ENCODE measurements around the gene PEX7. TPM values are rescaled to one million over a fixed set of nuclear protein-coding genes. Genes with fewer than 3 reads are reported as not detected.

Gene PEX7
- total and polyA plus RNA-seq, 2 experiments from 2014 or later: 11.8 to 13.5 TPM

DNA sequence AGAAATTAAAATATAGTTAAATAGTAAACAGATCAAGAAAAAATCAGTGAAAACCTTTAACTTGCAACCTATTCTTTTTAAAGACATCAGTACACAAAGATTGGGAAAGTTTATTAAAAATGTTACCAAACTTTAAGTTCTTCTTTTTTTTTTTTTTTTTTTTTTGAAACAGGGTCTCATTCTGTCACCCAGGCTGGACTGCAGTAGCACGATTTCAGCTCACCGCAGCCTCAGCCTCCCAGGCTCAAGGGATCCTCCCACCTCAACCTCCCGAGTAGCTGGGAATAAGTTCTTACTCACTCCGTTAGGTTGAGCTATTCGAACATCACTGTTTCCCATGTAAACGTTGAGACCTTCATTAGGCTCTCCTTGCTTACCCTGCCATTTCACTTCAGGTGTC is 35.7 kb upstream of the PEX7 start:
- H3K36me3 Mint-ChIP-seq (ENCODE audit: low read depth): no peaks in the 10 kb centered on the region; the same call in 2 of the 3 replicates
- no peaks in the 10 kb centered on the region for H3K36me3 ChIP-seq (ENCODE audit: insufficient read depth)
- H3K27me3 ChIP-seq (ENCODE audit: insufficient read depth): peaks cover 25% of the 10 kb centered on the region
- H2AFZ ChIP-seq: no peak overlapping the region
- no peaks in the 10 kb centered on the region; the same call in 2 of the 3 replicates for H3K9me3 Mint-ChIP-seq
- peaks cover 17% of the 10 kb centered on the region for H3K27me3 Mint-ChIP-seq (ENCODE audit: insufficient read depth, low read depth, poor library complexity)
- H3K4me3 ChIP-seq: no peak overlapping the region
- no peak overlapping the region for H3K27ac ChIP-seq (ENCODE audit: low read depth)
- H3K79me2 ChIP-seq (replicated peaks; ENCODE audit: insufficient read depth): no peaks in the 10 kb centered on the region
- peaks cover 8% of the 10 kb centered on the region; the same call in 1 of the 3 replicates for H3K4me1 Mint-ChIP-seq
- no peak overlapping the region for H3K4me2 ChIP-seq
- ATAC-seq: no peak
- 0 out of 2 replicates have a peak, but pooled peaks cover 6% of the 10 kb centered on the region for H3K4me1 ChIP-seq (ENCODE audit: insufficient read depth)
- no peaks in the 10 kb centered on the region for H3F3A ChIP-seq (replicated peaks; ENCODE audit: low read depth)
- H3K4me3 Mint-ChIP-seq: no peak overlapping the region
- no peaks in the 10 kb centered on the region for H3K9me2 ChIP-seq (ENCODE audit: insufficient read depth)
- no peak for DNase-seq (ENCODE audit: low spot score)
- TF ChIP-seq, protein P1, sequence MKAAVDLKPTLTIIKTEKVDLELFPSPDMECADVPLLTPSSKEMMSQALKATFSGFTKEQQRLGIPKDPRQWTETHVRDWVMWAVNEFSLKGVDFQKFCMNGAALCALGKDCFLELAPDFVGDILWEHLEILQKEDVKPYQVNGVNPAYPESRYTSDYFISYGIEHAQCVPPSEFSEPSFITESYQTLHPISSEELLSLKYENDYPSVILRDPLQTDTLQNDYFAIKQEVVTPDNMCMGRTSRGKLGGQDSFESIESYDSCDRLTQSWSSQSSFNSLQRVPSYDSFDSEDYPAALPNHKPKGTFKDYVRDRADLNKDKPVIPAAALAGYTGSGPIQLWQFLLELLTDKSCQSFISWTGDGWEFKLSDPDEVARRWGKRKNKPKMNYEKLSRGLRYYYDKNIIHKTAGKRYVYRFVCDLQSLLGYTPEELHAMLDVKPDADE (IDR thresholded peaks at IDR 0.05): no peak
- TF ChIP-seq, protein P2, sequence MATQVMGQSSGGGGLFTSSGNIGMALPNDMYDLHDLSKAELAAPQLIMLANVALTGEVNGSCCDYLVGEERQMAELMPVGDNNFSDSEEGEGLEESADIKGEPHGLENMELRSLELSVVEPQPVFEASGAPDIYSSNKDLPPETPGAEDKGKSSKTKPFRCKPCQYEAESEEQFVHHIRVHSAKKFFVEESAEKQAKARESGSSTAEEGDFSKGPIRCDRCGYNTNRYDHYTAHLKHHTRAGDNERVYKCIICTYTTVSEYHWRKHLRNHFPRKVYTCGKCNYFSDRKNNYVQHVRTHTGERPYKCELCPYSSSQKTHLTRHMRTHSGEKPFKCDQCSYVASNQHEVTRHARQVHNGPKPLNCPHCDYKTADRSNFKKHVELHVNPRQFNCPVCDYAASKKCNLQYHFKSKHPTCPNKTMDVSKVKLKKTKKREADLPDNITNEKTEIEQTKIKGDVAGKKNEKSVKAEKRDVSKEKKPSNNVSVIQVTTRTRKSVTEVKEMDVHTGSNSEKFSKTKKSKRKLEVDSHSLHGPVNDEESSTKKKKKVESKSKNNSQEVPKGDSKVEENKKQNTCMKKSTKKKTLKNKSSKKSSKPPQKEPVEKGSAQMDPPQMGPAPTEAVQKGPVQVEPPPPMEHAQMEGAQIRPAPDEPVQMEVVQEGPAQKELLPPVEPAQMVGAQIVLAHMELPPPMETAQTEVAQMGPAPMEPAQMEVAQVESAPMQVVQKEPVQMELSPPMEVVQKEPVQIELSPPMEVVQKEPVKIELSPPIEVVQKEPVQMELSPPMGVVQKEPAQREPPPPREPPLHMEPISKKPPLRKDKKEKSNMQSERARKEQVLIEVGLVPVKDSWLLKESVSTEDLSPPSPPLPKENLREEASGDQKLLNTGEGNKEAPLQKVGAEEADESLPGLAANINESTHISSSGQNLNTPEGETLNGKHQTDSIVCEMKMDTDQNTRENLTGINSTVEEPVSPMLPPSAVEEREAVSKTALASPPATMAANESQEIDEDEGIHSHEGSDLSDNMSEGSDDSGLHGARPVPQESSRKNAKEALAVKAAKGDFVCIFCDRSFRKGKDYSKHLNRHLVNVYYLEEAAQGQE (IDR thresholded peaks at IDR 0.05; ENCODE audit: unreplicated experiment): no peak
- no peak for TF ChIP-seq ZNF331 (CRISPR knock-in tag; IDR thresholded peaks at IDR 0.05; ENCODE audit: low read depth)
- TF ChIP-seq, protein P3, sequence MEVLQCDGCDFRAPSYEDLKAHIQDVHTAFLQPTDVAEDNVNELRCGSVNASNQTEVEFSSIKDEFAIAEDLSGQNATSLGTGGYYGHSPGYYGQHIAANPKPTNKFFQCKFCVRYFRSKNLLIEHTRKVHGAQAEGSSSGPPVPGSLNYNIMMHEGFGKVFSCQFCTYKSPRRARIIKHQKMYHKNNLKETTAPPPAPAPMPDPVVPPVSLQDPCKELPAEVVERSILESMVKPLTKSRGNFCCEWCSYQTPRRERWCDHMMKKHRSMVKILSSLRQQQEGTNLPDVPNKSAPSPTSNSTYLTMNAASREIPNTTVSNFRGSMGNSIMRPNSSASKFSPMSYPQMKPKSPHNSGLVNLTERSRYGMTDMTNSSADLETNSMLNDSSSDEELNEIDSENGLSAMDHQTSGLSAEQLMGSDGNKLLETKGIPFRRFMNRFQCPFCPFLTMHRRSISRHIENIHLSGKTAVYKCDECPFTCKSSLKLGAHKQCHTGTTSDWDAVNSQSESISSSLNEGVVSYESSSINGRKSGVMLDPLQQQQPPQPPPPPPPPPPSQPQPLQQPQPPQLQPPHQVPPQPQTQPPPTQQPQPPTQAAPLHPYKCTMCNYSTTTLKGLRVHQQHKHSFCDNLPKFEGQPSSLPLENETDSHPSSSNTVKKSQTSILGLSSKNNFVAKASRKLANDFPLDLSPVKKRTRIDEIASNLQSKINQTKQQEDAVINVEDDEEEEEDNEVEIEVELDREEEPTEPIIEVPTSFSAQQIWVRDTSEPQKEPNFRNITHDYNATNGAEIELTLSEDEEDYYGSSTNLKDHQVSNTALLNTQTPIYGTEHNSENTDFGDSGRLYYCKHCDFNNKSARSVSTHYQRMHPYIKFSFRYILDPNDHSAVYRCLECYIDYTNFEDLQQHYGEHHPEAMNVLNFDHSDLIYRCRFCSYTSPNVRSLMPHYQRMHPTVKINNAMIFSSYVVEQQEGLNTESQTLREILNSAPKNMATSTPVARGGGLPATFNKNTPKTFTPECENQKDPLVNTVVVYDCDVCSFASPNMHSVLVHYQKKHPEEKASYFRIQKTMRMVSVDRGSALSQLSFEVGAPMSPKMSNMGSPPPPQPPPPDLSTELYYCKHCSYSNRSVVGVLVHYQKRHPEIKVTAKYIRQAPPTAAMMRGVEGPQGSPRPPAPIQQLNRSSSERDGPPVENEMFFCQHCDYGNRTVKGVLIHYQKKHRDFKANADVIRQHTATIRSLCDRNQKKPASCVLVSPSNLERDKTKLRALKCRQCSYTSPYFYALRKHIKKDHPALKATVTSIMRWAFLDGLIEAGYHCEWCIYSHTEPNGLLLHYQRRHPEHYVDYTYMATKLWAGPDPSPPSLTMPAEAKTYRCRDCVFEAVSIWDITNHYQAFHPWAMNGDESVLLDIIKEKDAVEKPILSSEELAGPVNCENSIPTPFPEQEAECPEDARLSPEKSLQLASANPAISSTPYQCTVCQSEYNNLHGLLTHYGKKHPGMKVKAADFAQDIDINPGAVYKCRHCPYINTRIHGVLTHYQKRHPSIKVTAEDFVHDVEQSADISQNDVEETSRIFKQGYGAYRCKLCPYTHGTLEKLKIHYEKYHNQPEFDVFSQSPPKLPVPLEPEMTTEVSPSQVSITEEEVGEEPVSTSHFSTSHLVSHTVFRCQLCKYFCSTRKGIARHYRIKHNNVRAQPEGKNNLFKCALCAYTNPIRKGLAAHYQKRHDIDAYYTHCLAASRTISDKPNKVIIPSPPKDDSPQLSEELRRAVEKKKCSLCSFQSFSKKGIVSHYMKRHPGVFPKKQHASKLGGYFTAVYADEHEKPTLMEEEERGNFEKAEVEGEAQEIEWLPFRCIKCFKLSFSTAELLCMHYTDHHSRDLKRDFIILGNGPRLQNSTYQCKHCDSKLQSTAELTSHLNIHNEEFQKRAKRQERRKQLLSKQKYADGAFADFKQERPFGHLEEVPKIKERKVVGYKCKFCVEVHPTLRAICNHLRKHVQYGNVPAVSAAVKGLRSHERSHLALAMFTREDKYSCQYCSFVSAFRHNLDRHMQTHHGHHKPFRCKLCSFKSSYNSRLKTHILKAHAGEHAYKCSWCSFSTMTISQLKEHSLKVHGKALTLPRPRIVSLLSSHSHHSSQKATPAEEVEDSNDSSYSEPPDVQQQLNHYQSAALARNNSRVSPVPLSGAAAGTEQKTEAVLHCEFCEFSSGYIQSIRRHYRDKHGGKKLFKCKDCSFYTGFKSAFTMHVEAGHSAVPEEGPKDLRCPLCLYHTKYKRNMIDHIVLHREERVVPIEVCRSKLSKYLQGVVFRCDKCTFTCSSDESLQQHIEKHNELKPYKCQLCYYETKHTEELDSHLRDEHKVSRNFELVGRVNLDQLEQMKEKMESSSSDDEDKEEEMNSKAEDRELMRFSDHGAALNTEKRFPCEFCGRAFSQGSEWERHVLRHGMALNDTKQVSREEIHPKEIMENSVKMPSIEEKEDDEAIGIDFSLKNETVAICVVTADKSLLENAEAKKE (CRISPR knock-in tag; IDR thresholded peaks at IDR 0.05): no peak
- TF ChIP-seq, protein P4, sequence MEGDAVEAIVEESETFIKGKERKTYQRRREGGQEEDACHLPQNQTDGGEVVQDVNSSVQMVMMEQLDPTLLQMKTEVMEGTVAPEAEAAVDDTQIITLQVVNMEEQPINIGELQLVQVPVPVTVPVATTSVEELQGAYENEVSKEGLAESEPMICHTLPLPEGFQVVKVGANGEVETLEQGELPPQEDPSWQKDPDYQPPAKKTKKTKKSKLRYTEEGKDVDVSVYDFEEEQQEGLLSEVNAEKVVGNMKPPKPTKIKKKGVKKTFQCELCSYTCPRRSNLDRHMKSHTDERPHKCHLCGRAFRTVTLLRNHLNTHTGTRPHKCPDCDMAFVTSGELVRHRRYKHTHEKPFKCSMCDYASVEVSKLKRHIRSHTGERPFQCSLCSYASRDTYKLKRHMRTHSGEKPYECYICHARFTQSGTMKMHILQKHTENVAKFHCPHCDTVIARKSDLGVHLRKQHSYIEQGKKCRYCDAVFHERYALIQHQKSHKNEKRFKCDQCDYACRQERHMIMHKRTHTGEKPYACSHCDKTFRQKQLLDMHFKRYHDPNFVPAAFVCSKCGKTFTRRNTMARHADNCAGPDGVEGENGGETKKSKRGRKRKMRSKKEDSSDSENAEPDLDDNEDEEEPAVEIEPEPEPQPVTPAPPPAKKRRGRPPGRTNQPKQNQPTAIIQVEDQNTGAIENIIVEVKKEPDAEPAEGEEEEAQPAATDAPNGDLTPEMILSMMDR (conservative IDR thresholded peaks at IDR 0.05; ENCODE audit: low read depth in 2 of 2): no peak
- TF ChIP-seq ZNF114 (CRISPR knock-in tag; IDR thresholded peaks at IDR 0.05): no peak
- no peak for TF ChIP-seq STAT1 (IDR thresholded peaks at IDR 0.05; ENCODE audit: unreplicated experiment)
- no peak for TF ChIP-seq EZH2phosphoT487 (IDR thresholded peaks at IDR 0.05; ENCODE audit: unreplicated experiment)
- no peak for TF ChIP-seq POLR2AphosphoS5 (IDR thresholded peaks at IDR 0.05; ENCODE audit: low read depth)
- TF ChIP-seq NANOG (IDR thresholded peaks at IDR 0.05; ENCODE audit: borderline replicate concordance): no peak
- TF ChIP-seq EZH2 (IDR thresholded peaks at IDR 0.05; ENCODE audit: low read depth, unreplicated experiment): no peak
- TF ChIP-seq CREB1 (CRISPR knock-in tag; IDR thresholded peaks at IDR 0.05; ENCODE audit: low read depth): no peak
- no peaks in the 10 kb centered on the region for H4K20me1 ChIP-seq (replicated peaks; ENCODE audit: insufficient read depth)
- no peak overlapping the region for H3K27ac Mint-ChIP-seq
